ENCODE results near the gene CAMK2G.

- TF ChIP-seq POLR2AphosphoS5 (IDR thresholded peaks at IDR 0.05; ENCODE audit: insufficient read depth in 1 of 2, low read depth in 1 of 2) (no peak), CTCF (IDR thresholded peaks at IDR 0.05) (no peak), POLR2A (IDR thresholded peaks at IDR 0.05) (no peak)
Measured at GRCh38 chr10:73910401-73910763, 36.0 kb upstream of the CAMK2G start.

Measured in vagina (tissue), 2 donors.